ENCODE data around the gene TMEM131.

The TMEM131 gene

DNA sequence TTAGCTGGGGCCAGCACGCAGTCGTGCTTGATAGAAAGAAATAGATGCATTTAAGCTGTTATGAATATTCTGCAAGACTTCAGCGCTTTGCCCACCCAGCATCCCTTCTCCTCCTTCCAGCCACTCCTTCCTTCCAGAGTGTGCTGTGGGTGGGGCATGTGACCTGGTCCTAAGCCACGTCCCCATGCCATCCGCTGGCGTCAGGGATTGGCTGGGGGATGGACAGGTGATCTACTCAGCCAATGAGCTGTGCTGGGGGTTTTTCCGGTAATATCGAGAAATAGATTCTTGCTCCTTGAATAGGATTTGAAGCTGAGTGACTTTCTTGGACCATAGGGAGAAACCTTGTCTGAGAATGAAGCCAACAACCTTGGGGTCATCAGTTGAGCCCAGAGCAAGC lies 287.1 kb downstream of the TMEM131 start:
- no peak for DNase-seq (ENCODE audit: low read depth in 2 of 2)

DNA sequence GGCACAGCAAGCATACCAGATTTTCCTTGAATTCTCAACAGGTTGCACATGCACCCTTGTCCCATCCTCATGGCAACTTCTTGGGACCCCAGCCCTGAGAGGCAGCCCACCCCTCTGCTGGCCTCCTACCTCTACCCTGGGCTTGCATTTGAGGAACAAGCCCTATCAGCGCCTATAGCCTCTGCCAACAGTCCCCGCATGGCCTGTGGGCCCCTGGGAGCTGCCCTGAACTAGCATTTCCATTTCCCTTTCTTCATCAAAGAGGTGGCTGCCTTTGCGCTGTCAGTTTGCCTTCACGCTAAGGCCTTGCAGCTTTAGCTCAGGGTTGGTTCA lies 287.7 kb downstream of the TMEM131 start:
- DNase-seq (ENCODE audit: low read depth in 2 of 2), result no peak

DNA sequence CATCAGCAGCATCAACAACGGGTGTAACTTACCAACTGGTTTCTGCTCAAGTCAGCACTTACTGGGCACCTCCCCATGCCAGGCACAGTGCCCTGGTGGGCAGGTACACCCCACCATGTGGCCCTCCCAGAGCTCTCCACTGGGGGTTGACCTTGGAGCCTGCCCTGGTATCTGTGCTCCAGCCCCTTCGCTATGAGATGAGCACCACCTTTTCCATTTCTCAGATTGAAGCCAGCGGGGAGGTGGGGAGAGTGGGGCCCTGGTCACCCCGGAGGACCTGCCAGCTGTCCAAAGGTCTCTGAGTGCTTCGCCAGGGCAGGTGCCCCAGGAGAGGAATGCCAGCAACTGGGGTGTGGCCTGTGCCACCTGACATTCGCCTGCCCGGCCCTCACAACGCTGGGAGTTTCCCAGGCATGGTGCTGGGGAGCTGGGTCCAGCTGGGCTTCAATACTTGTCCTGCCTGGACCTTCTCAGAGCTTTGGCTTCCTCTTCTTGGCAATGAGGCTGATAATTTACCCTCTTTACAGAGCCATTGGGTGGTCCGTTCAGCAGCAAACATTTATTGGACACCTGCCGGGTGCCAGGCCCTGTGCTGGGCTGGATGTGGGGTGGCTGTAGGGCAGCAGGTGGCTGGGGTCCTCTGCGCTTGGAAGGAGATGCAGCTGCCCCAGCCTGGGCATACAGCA lies 288.2 kb downstream of the TMEM131 start:
- no peak for DNase-seq (ENCODE audit: low read depth in 2 of 2)

DNA sequence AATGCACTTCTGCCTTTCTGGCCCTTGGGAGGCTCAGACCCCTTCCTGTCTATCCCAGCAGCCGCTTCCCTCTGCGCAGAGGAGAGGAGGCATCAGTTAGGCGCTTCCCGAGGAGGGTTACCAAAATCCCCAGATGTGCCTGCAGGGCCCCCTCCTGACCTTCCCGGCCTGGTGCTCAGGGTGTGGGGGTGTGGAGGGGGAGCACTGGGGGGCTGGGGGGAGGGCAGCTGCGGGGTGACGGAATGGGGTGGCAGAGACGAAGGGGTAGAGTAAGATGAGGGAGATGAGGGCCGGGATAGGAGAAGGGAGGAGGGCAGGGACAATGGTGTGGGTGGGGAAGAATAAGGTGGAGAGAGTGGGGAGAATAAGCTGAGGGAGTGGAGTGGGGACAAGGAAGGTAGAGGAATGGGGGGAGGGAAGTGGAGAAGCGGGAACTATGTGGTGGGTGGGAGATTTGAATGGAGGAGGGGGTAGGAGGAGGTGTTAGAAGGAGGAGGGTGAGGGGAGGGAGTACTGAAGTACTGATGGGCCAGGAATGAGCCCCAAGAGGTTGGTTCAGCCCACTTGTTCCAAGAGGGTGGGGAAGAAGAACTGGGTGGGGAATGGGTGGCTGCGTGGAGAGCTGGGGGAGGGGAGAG lies 288.9 kb downstream of the TMEM131 start:
- DNase-seq (ENCODE audit: low read depth in 2 of 2), result no peak
